ENCODE data around the gene MYH9. TPM values are rescaled to one million over a fixed set of nuclear protein-coding genes. Genes with fewer than 3 reads are reported as not detected.

Gene MYH9
- total RNA-seq, 1 experiment from 2014 or later, result 758 TPM

GRCh38 chr22:36336246-36337182, 51.3 kb downstream of the MYH9 start:
- Histone ChIP-seq H3K4me3 (no peak overlapping the region), H3K9me3 (ENCODE audit: insufficient read depth, low read depth) (no peaks in the 10 kb centered on the region), H3K27me3 (ENCODE audit: insufficient read depth, low read depth) (no peaks in the 10 kb centered on the region), H3K4me2 (peak overlapping the region; percentile 14), H3F3A (ENCODE audit: insufficient read depth, low read depth) (peaks cover 100% of the 10 kb centered on the region), H3K4me1 (replicated peaks; ENCODE audit: insufficient read depth) (peaks cover 61% of the 10 kb centered on the region), H3K27ac (peak overlapping the region; percentile 96), H3K9me2 (ENCODE audit: insufficient read depth) (no peaks in the 10 kb centered on the region), H3K36me3 (ENCODE audit: low read depth) (peaks cover 57% of the 10 kb centered on the region), H3K79me2 (ENCODE audit: low read depth) (peaks cover 98% of the 10 kb centered on the region), H2AFZ (no peak overlapping the region), H4K20me1 (ENCODE audit: insufficient read depth) (peaks cover 68% of the 10 kb centered on the region)
- POLR2A ChIA-PET (ENCODE audit: unreplicated experiment), result interaction anchor here (0.6 kb wide), 1 partner anchor 52 kb away, joined by 3 read pairs; no protein-coding TSS in a partner anchor
- intact Hi-C loops (cut with micrococcal nuclease; ENCODE audit: unreplicated experiment), result no loop called here
- no TSS peak for BruUV-seq (replicated peaks)
- DNase-seq, result no peak
- TF ChIP-seq EZH2 (IDR thresholded peaks at IDR 0.05; ENCODE audit: low read depth), result no peak
- no peak for TF ChIP-seq CTCF (conservative IDR thresholded peaks at IDR 0.05)
- CTCF ChIA-PET, result no interaction called here

DNA sequence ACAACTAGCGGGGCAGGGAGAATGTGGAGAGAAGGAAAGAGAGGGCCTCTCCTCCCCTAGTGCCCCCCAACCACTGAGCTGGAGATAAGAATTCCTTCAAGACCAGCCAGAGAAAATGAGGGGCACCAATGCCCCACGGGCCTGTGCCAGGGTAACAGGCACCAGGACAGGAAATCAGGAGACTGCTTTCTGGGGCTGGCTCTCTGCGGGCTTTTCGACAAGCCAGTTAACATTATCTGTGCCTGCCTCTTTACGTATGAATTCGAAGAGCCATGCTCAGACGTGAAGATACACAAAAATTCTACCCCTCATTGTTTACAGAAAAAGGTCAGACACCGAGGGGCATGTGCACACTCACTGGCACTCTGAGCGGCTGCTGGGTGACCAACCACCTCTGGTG, 52.1 kb downstream of the MYH9 start:
- H3F3A ChIP-seq (ENCODE audit: insufficient read depth, low read depth), result peaks cover 99% of the 10 kb centered on the region
- no peak for DNase-seq
- H3K79me2 ChIP-seq (ENCODE audit: low read depth), result peaks cover 95% of the 10 kb centered on the region
- no peak overlapping the region for H3K4me3 ChIP-seq
- ChIA-PET CTCF (interaction anchor here (0.6 to 1.2 kb wide), 3 partner anchors 23 to 35 kb away, joined by 3 to 5 read pairs (median 3); no protein-coding TSS in a partner anchor), POLR2A (ENCODE audit: unreplicated experiment) (interaction anchor here (0.6 to 1.0 kb wide), 2 partner anchors 9 to 132 kb away, joined by 3 to 5 read pairs; no protein-coding TSS in a partner anchor)
- no peaks in the 10 kb centered on the region for H3K27me3 ChIP-seq (ENCODE audit: insufficient read depth, low read depth)
- peaks cover 49% of the 10 kb centered on the region for H3K36me3 ChIP-seq (ENCODE audit: low read depth)
- peak overlapping the region; percentile 14 for H3K4me2 ChIP-seq
- intact Hi-C loops (cut with micrococcal nuclease; ENCODE audit: unreplicated experiment), result no loop called here
- TF ChIP-seq CTCF (conservative IDR thresholded peaks at IDR 0.05) (no peak), EZH2 (IDR thresholded peaks at IDR 0.05; ENCODE audit: low read depth) (no peak)
- peaks cover 59% of the 10 kb centered on the region for H4K20me1 ChIP-seq (ENCODE audit: insufficient read depth)
- H3K27ac ChIP-seq, result peak overlapping the region; percentile 96
- no peak overlapping the region for H2AFZ ChIP-seq
- no TSS peak for BruUV-seq (replicated peaks)
- peaks cover 69% of the 10 kb centered on the region for H3K4me1 ChIP-seq (replicated peaks; ENCODE audit: insufficient read depth)
- H3K9me2 ChIP-seq (ENCODE audit: insufficient read depth), result no peaks in the 10 kb centered on the region
- H3K9me3 ChIP-seq (ENCODE audit: insufficient read depth, low read depth), result no peaks in the 10 kb centered on the region

- no peak overlapping the region for H3K4me3 ChIP-seq
- DNase-seq, result peak; percentile 71 to 76
- no peak overlapping the region for H2AFZ ChIP-seq
- peak overlapping the region; percentile 96 for H3K27ac ChIP-seq
- peaks cover 95% of the 10 kb centered on the region for H3K79me2 ChIP-seq (ENCODE audit: low read depth)
- CTCF ChIA-PET, result interaction anchor here (0.6 to 1.2 kb wide), 3 partner anchors 23 to 36 kb away, joined by 3 to 5 read pairs (median 3); no protein-coding TSS in a partner anchor
- no peaks in the 10 kb centered on the region for H3K9me2 ChIP-seq (ENCODE audit: insufficient read depth)
- TF ChIP-seq CTCF (conservative IDR thresholded peaks at IDR 0.05), result no peak
- no peak for TF ChIP-seq EZH2 (IDR thresholded peaks at IDR 0.05; ENCODE audit: low read depth)
- H3K36me3 ChIP-seq (ENCODE audit: low read depth), result peaks cover 51% of the 10 kb centered on the region
- POLR2A ChIA-PET (ENCODE audit: unreplicated experiment), result interaction anchor here (0.6 to 1.0 kb wide), 3 partner anchors 8 to 133 kb away, joined by 3 to 5 read pairs (median 4); no protein-coding TSS in a partner anchor
- peaks cover 53% of the 10 kb centered on the region for H4K20me1 ChIP-seq (ENCODE audit: insufficient read depth)
- H3K27me3 ChIP-seq (ENCODE audit: insufficient read depth, low read depth), result no peaks in the 10 kb centered on the region
- H3F3A ChIP-seq (ENCODE audit: insufficient read depth, low read depth), result peaks cover 99% of the 10 kb centered on the region
- intact Hi-C loops (cut with micrococcal nuclease; ENCODE audit: unreplicated experiment), result loop anchor here (5.0 kb wide), 1 partner anchor 862 kb away; no protein-coding TSS in a partner anchor
- peaks cover 75% of the 10 kb centered on the region for H3K4me1 ChIP-seq (replicated peaks; ENCODE audit: insufficient read depth)
- BruUV-seq (replicated peaks), result no TSS peak
- H3K9me3 ChIP-seq (ENCODE audit: insufficient read depth, low read depth), result no peaks in the 10 kb centered on the region
- peak overlapping the region; percentile 82 for H3K4me2 ChIP-seq
Observed at GRCh38 chr22:36334821-36335603, 52.8 kb downstream of the MYH9 start.
